Measurements from ENCODE around the gene ARHGAP15. TPM values are rescaled to one million over a fixed set of nuclear protein-coding genes. Genes with fewer than 3 reads are reported as not detected.
A peak's percentile ranks its signal among the peaks of the same experiment; 100 is the strongest.

Gene ARHGAP15
- total and polyA plus RNA-seq, 2 experiments from 2014 or later = not detected

DNA sequence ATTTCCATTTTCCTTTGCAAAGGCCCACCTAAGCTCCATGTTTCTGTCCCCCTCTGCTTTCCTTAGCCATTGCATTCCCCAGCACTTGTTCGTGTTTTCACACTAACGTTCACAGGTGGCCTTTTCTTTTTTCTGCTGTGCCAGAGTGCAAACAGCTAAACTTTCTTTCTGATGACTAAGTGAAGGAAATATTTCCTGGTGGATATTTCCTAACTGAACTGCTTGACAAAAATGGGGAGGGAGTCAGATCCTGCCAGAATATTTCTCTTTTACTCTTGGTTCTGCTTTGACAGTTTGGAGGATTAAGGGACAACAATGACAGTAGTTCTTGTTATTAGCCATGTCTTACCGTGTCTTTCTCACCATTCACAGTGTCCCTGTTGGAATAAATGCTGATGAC, 344.0 kb downstream of the ARHGAP15 start:
- 7 to 9% methylated on average over 3 of the region's 3 CpGs for WGBS, 2 experiments (ENCODE audit: low coverage in 1 of 2, low lambda C conversion rate in 2 of 2, missing lambda C conversion rate in 2 of 2)
- H3K4me3 ChIP-seq = peak overlapping the region; percentile 21; the same call in 1 of the 2 replicates
- in situ Hi-C loops (cut with MboI) = no loop called here
- peak overlapping the region; percentile 10; the same call in 1 of the 2 replicates for H3K27ac ChIP-seq
- H4K20me1 ChIP-seq (ENCODE audit: insufficient read depth) = no peaks in the 10 kb centered on the region
- DNase-seq = peak; percentile 73
- H3K4me1 ChIP-seq (ENCODE audit: insufficient read depth) = peaks cover 19% of the 10 kb centered on the region
- TF ChIP-seq EZH2phosphoT487 (IDR thresholded peaks at IDR 0.05; ENCODE audit: insufficient read depth, low read depth) = no peak
- TF ChIP-seq EZH2 (IDR thresholded peaks at IDR 0.05; ENCODE audit: insufficient read depth, poor library complexity, severe bottlenecking) = no peak
- H2AFZ ChIP-seq = peak overlapping the region; percentile 5
- no peaks in the 10 kb centered on the region for H3K9me2 ChIP-seq (ENCODE audit: insufficient read depth)
- H3K27me3 ChIP-seq (replicated peaks; ENCODE audit: insufficient read depth) = no peaks in the 10 kb centered on the region
- no peak overlapping the region for H3K9ac ChIP-seq
- no peaks in the 10 kb centered on the region for H3K9me3 ChIP-seq (ENCODE audit: low read depth)
- H3F3A ChIP-seq (ENCODE audit: insufficient read depth) = peaks cover 14% of the 10 kb centered on the region; the same call in 1 of the 2 replicates
- H3K36me3 ChIP-seq (ENCODE audit: low read depth) = no peaks in the 10 kb centered on the region
- H3K4me2 ChIP-seq (ENCODE audit: unreplicated experiment) = peak overlapping the region; percentile 61
- H3K79me2 ChIP-seq (ENCODE audit: insufficient read depth) = no peaks in the 10 kb centered on the region

DNA sequence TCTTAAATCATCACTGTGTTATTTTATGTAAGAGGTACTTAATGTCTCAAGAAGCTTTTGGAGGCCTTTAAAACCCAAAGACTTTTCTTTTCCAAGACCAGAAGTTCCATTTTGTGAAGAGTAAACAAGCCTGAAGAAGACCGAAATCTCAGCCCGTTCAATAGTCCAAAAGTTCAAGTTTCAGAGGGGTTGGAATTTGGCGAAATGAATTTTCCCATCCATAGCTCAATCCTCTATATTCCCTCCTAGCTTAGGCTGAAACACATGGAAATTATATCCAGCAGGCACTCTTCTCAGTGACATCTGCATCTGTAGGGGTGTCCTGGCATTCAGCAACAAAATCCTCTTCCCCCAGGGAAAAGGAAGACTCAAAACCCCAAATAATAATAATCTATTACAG, 344.6 kb downstream of the ARHGAP15 start:
- H3K4me2 ChIP-seq (ENCODE audit: unreplicated experiment) = peak overlapping the region; percentile 61
- H3K9ac ChIP-seq = no peak overlapping the region
- H3F3A ChIP-seq (ENCODE audit: insufficient read depth) = peaks cover 14% of the 10 kb centered on the region; the same call in 1 of the 2 replicates
- WGBS, 2 experiments (ENCODE audit: low coverage in 1 of 2, low lambda C conversion rate in 2 of 2, missing lambda C conversion rate in 2 of 2) = 88 to 90% methylated on average over 3 of the region's 3 CpGs
- 0 out of 2 replicates have a peak overlapping the region, but pooled peaks have one; percentile 10 for H3K27ac ChIP-seq
- H4K20me1 ChIP-seq (ENCODE audit: insufficient read depth) = no peaks in the 10 kb centered on the region
- in situ Hi-C loops (cut with MboI) = no loop called here
- peak overlapping the region; percentile 21; the same call in 1 of the 2 replicates for H3K4me3 ChIP-seq
- no peaks in the 10 kb centered on the region for H3K79me2 ChIP-seq (ENCODE audit: insufficient read depth)
- H3K9me3 ChIP-seq (ENCODE audit: low read depth) = no peaks in the 10 kb centered on the region
- no peaks in the 10 kb centered on the region for H3K9me2 ChIP-seq (ENCODE audit: insufficient read depth)
- H3K27me3 ChIP-seq (replicated peaks; ENCODE audit: insufficient read depth) = no peaks in the 10 kb centered on the region
- TF ChIP-seq EZH2phosphoT487 (IDR thresholded peaks at IDR 0.05; ENCODE audit: insufficient read depth, low read depth) (no peak), EZH2 (IDR thresholded peaks at IDR 0.05; ENCODE audit: insufficient read depth, poor library complexity, severe bottlenecking) (no peak)
- no peaks in the 10 kb centered on the region for H3K36me3 ChIP-seq (ENCODE audit: low read depth)
- H3K4me1 ChIP-seq (ENCODE audit: insufficient read depth) = peaks cover 19% of the 10 kb centered on the region
- no peak for DNase-seq
- peak overlapping the region; percentile 5; the same call in 1 of the 2 replicates for H2AFZ ChIP-seq

DNA sequence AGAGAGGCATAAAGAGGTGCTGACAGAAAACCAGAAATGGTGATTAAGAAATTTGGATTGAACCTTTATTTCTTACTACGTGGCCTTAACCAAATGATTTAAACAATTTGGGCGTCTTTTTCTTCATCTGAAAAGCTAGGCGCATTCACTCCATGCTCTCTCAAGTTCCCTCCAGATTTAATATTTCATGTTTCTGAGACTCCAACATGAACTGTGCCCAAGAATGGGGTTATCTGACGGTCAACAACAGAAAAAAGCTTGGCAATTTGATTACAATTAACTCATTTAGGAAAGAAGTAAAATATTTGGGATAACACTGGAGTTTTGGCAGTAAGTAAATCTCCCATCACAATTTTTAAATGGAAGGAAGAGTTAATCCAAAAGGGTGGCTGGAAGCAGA, 345.4 kb downstream of the ARHGAP15 start:
- peak overlapping the region; percentile 60; the same call in 1 of the 2 replicates for H2AFZ ChIP-seq
- no peaks in the 10 kb centered on the region for H3K36me3 ChIP-seq (ENCODE audit: low read depth)
- peaks cover 19% of the 10 kb centered on the region for H3K4me1 ChIP-seq (ENCODE audit: insufficient read depth)
- H4K20me1 ChIP-seq (ENCODE audit: insufficient read depth) = no peaks in the 10 kb centered on the region
- in situ Hi-C loops (cut with MboI) = no loop called here
- TF ChIP-seq EZH2 (IDR thresholded peaks at IDR 0.05; ENCODE audit: insufficient read depth, poor library complexity, severe bottlenecking) = no peak
- TF ChIP-seq EZH2phosphoT487 (IDR thresholded peaks at IDR 0.05; ENCODE audit: insufficient read depth, low read depth) = no peak
- H3K27ac ChIP-seq = no peak overlapping the region
- H3K9ac ChIP-seq = no peak overlapping the region
- H3K4me2 ChIP-seq (ENCODE audit: unreplicated experiment) = no peak overlapping the region
- peaks cover 14% of the 10 kb centered on the region; the same call in 1 of the 2 replicates for H3F3A ChIP-seq (ENCODE audit: insufficient read depth)
- H3K79me2 ChIP-seq (ENCODE audit: insufficient read depth) = no peaks in the 10 kb centered on the region
- no peak for DNase-seq
- no peaks in the 10 kb centered on the region for H3K27me3 ChIP-seq (replicated peaks; ENCODE audit: insufficient read depth)
- no peak overlapping the region for H3K4me3 ChIP-seq
- H3K9me3 ChIP-seq (ENCODE audit: low read depth) = no peaks in the 10 kb centered on the region
- H3K9me2 ChIP-seq (ENCODE audit: insufficient read depth) = no peaks in the 10 kb centered on the region
- WGBS, 2 experiments (ENCODE audit: low coverage in 1 of 2, low lambda C conversion rate in 2 of 2, missing lambda C conversion rate in 2 of 2) = 72 to 80% methylated on average over 4 of the region's 4 CpGs

DNA sequence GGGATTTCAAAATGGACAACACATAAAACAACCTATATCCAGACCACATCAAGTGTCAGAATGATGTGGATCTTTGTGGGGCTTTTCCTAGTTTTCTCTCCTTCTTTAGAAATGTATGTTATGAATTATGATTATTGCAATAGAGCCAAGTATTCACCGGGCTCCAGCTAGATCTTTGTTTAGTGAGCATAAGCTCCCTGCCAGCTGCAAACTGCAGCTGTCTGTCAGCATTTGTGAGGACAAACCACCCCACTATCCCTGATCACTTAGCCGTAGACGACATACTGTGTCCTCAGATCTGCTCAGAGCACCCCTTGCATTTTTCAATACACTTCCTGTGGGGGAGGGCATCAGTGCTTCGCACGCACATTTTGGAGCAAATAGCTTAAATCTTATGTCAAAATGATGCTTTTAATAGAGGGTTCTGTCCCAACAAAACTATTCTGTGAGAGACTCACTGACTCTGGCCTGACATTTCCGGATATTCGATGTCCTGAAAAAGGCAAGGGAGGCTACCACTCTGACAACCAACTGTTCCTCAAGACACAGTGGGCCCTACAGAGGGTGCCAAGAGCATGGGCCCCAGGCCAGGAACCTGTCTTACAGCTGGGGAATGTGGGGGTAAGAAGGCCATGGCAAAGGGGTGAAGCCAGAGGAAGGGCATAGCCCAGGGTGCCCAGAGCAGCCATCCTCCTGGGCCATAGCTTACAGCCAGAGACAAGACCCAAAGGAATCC, 346.0 kb downstream of the ARHGAP15 start:
- H3K27me3 ChIP-seq (replicated peaks; ENCODE audit: insufficient read depth) = no peaks in the 10 kb centered on the region
- in situ Hi-C loops (cut with MboI) = no loop called here
- DNase-seq = peak; percentile 8
- H3K9me3 ChIP-seq (ENCODE audit: low read depth) = no peaks in the 10 kb centered on the region
- no peak overlapping the region for H3K9ac ChIP-seq
- H3K36me3 ChIP-seq (ENCODE audit: low read depth) = no peaks in the 10 kb centered on the region
- peaks cover 19% of the 10 kb centered on the region for H3K4me1 ChIP-seq (ENCODE audit: insufficient read depth)
- WGBS, 2 experiments (ENCODE audit: low coverage in 1 of 2, low lambda C conversion rate in 2 of 2, missing lambda C conversion rate in 2 of 2) = 35% methylated on average over 7 of the region's 7 CpGs
- no peak overlapping the region for H3K4me3 ChIP-seq
- H3K27ac ChIP-seq = no peak overlapping the region
- H3K79me2 ChIP-seq (ENCODE audit: insufficient read depth) = no peaks in the 10 kb centered on the region
- no peaks in the 10 kb centered on the region for H4K20me1 ChIP-seq (ENCODE audit: insufficient read depth)
- H3F3A ChIP-seq (ENCODE audit: insufficient read depth) = peaks cover 14% of the 10 kb centered on the region; the same call in 1 of the 2 replicates
- H3K4me2 ChIP-seq (ENCODE audit: unreplicated experiment) = no peak overlapping the region
- no peak for TF ChIP-seq EZH2phosphoT487 (IDR thresholded peaks at IDR 0.05; ENCODE audit: insufficient read depth, low read depth)
- no peak for TF ChIP-seq EZH2 (IDR thresholded peaks at IDR 0.05; ENCODE audit: insufficient read depth, poor library complexity, severe bottlenecking)
- H2AFZ ChIP-seq = peak overlapping the region; percentile 60
- no peaks in the 10 kb centered on the region for H3K9me2 ChIP-seq (ENCODE audit: insufficient read depth)
